IMR-90 (cell line): ENCODE results near the gene ERGIC1. TPM values are rescaled to one million over a fixed set of nuclear protein-coding genes. Genes with fewer than 3 reads are reported as not detected.

Experiments
- ATAC-seq: fragments of 200-7000 bp; cut with Tn5 transposase; 2 replicates; pipeline ENCODE4 v1.9.1; 2020; ENCODE audit warnings: low read depth, mild to moderate bottlenecking, moderate library complexity
- BruUV-seq: library from RNA; stranded (reverse); fragments of 400-500 nt; replicated peaks from 2 replicates; lab custom pipeline; 2021; lab: Mats Ljungman, UMichigan
- CTCF ChIA-PET: fragments of 300-600 bp; formaldehyde crosslinking; extraction: SDS; loops from one replicate; lab custom pipeline; 2021; ENCODE audit warnings: antibody characterized with exemption; lab: Yijun Ruan, JAX
- POLR2A ChIA-PET: fragments of 300-600 bp; sonication (Branson Sonifier 250); formaldehyde crosslinking; loops from one replicate; lab custom pipeline; 2022; ENCODE audit warnings: antibody characterized with exemption; ENCODE audit not compliant: unreplicated experiment; lab: Charles Lee
- DNase-seq: peaks from one replicate; pipeline ENCODE4 v3.0.0; 2013
- H2AFZ ChIP-seq: replicated peaks from 2 replicates; pipeline ENCODE3; 2013; ENCODE audit warnings: low read length, mild to moderate bottlenecking; ENCODE audit not compliant: poor library complexity
- H2AK5ac ChIP-seq: 2 replicates; pipeline ENCODE4 v1.6.1; 2013; ENCODE audit warnings: low read depth, low read length, inconsistent platforms
- H2AK9ac ChIP-seq: replicated peaks from 2 replicates; pipeline ENCODE3; 2013; ENCODE audit warnings: mild to moderate bottlenecking, low read depth, low read length, moderate library complexity; ENCODE audit not compliant: poor library complexity
- H2BK120ac ChIP-seq: 2 replicates; pipeline ENCODE4 v1.6.1; 2013; ENCODE audit warnings: low read depth, low read length, inconsistent platforms
- H2BK15ac ChIP-seq: 3 replicates; pipeline ENCODE4 v1.6.1; 2013; ENCODE audit warnings: low read depth, low read length, inconsistent platforms
- H2BK20ac ChIP-seq: 2 replicates; pipeline ENCODE4 v1.6.1; 2013; ENCODE audit warnings: low read depth, mild to moderate bottlenecking, inconsistent platforms, low read length, moderate library complexity
- H2BK5ac ChIP-seq: 2 replicates; pipeline ENCODE4 v1.6.1; 2013; ENCODE audit warnings: mild to moderate bottlenecking, low read depth, low read length, inconsistent platforms; ENCODE audit not compliant: poor library complexity, severe bottlenecking
- H3K14ac ChIP-seq: replicated peaks from 2 replicates; pipeline ENCODE4 v1.6.1; 2013; ENCODE audit warnings: low read depth, low read length, inconsistent platforms
- H3K18ac ChIP-seq: 2 replicates; pipeline ENCODE4 v1.6.1; 2013; ENCODE audit warnings: low read depth, low read length, control low read depth
- H3K23ac ChIP-seq: 2 replicates; pipeline ENCODE4 v1.6.1; 2013; ENCODE audit warnings: low read depth, low read length, inconsistent platforms
- H3K27ac ChIP-seq: 2 replicates; pipeline ENCODE4 v1.5.1; 2013; ENCODE audit warnings: mild to moderate bottlenecking, control low read depth, low read length; ENCODE audit not compliant: insufficient read depth
- H3K27me3 ChIP-seq: 2 replicates; pipeline ENCODE4 v1.6.1; 2013; ENCODE audit warnings: low read length; ENCODE audit not compliant: control insufficient read depth, insufficient read depth
- H3K36me3 ChIP-seq: 2 replicates; pipeline ENCODE4 v1.6.1; 2013; ENCODE audit warnings: low read length, mixed read lengths; ENCODE audit not compliant: control insufficient read depth, insufficient read depth
- H3K4ac ChIP-seq: 2 replicates; pipeline ENCODE4 v1.6.1; 2013; ENCODE audit warnings: low read depth, low read length, inconsistent platforms
- H3K4me1 ChIP-seq: 2 replicates; pipeline ENCODE4 v1.6.1; 2013; ENCODE audit warnings: low read length, mixed read lengths; ENCODE audit not compliant: control insufficient read depth, insufficient read depth
- H3K4me2 ChIP-seq: 2 replicates; pipeline ENCODE4 v1.6.1; 2013; ENCODE audit warnings: low read depth, mild to moderate bottlenecking, control low read depth, low read length, moderate library complexity
- H3K4me3 ChIP-seq: 2 replicates; pipeline ENCODE4 v1.5.1; 2013; ENCODE audit warnings: low read depth, mild to moderate bottlenecking, control low read depth, low read length, moderate library complexity; ENCODE audit not compliant: insufficient read depth
- H3K56ac ChIP-seq: 2 replicates; pipeline ENCODE4 v1.6.1; 2013; ENCODE audit warnings: low read length, inconsistent platforms; ENCODE audit not compliant: insufficient read depth; ENCODE audit errors: extremely low read depth
- H3K79me1 ChIP-seq, 2 experiments: 2 replicates each; pipeline ENCODE4 v1.6.1; 2013; ENCODE audit warnings: low read length in 2 of 2, inconsistent platforms in 1 of 2, low read depth in 1 of 2
- H3K9ac ChIP-seq: 2 replicates; pipeline ENCODE4 v1.6.1; 2013; ENCODE audit warnings: low read depth, low read length, control low read depth
- H3K9me1 ChIP-seq: 2 replicates; pipeline ENCODE4 v1.6.1; 2013; ENCODE audit warnings: low read length, inconsistent platforms; ENCODE audit not compliant: insufficient read depth
- H3K9me3 ChIP-seq: 2 replicates; pipeline ENCODE4 v1.6.1; 2013; ENCODE audit warnings: low read length; ENCODE audit not compliant: control insufficient read depth, insufficient read depth
- H4K20me1 ChIP-seq: 2 replicates; pipeline ENCODE4 v1.6.1; 2013; ENCODE audit warnings: low read length, inconsistent platforms; ENCODE audit not compliant: insufficient read depth
- H4K5ac ChIP-seq: 2 replicates; pipeline ENCODE4 v1.6.1; 2013; ENCODE audit warnings: mild to moderate bottlenecking, low read depth, low read length, control low read depth
- H4K8ac ChIP-seq, 2 experiments: 2 replicates each; pipeline ENCODE4 v1.6.1; 2013; ENCODE audit warnings: low read depth in 2 of 2, low read length in 2 of 2, control low read depth in 1 of 2, inconsistent platforms in 1 of 2
- H4K91ac ChIP-seq: 2 replicates; pipeline ENCODE4 v1.6.1; 2013; ENCODE audit warnings: low read depth, low read length, inconsistent platforms; ENCODE audit not compliant: insufficient read depth
- BHLHE40 ChIP-seq: fragments of 150-350 bp; IDR thresholded peaks from 2 replicates; pipeline ENCODE4 v1.6.1; 2016; ENCODE audit warnings: mild to moderate bottlenecking, low read depth, low read length
- CEBPB ChIP-seq: IDR thresholded peaks from 2 replicates; pipeline ENCODE4 v1.6.1; 2012; ENCODE audit warnings: low read depth, low read length, improper control_type of control experiment
- CHD1 ChIP-seq: IDR thresholded peaks from 2 replicates; pipeline ENCODE4 v1.6.1; 2012; ENCODE audit warnings: low read depth, low read length, improper control_type of control experiment
- MXI1 ChIP-seq: IDR thresholded peaks from 2 replicates; pipeline ENCODE4 v1.6.1; 2012; ENCODE audit warnings: low read depth, mild to moderate bottlenecking, low read length, moderate library complexity, borderline replicate concordance
- POLR2A ChIP-seq: IDR thresholded peaks from 2 replicates; pipeline ENCODE4 v1.6.1; 2012; ENCODE audit warnings: mild to moderate bottlenecking, low read depth, low read length
- RCOR1 ChIP-seq: IDR thresholded peaks from 2 replicates; pipeline ENCODE4 v1.6.1; 2012; ENCODE audit warnings: mild to moderate bottlenecking, low read length, improper control_type of control experiment; ENCODE audit not compliant: insufficient replicate concordance
- RFX5 ChIP-seq: IDR thresholded peaks from 2 replicates; pipeline ENCODE4 v1.8.0; 2012; ENCODE audit warnings: low read depth, mild to moderate bottlenecking, low read length, moderate library complexity
- WGBS, 2 experiments: methylation state at CpG; one replicate each; pipeline versions ENCODE4 v1.1.5 to v1.1.7; 2013; ENCODE audit warnings: missing lambda C conversion rate in 2 of 2; ENCODE audit not compliant: insufficient read length in 1 of 2; ENCODE audit errors: extremely low coverage in 2 of 2; 5-methylcytosine and 5-hydroxymethylcytosine counted together
- dilution Hi-C: fragments of 300-500 bp; cut with HindIII; formaldehyde crosslinking; loops from one replicate; pipeline ENCODE4 v1.14.3; 2018; ENCODE audit warnings: low sequenced_read_pairs; ENCODE audit not compliant: unreplicated experiment
- in situ Hi-C: fragments of 300-500 bp; cut with MboI; formaldehyde crosslinking; loops from 3 replicates; pipeline ENCODE4 v1.14.3; 2019; ENCODE audit warnings: low sequenced_read_pairs, inconsistent platforms, mixed read lengths
- intact Hi-C: fragments of 100-400 bp; cut with micrococcal nuclease; formaldehyde crosslinking; loops from 2 replicates; pipeline ENCODE4 v1.10.0; 2022
- polyA plus RNA-seq, 3 experiments: library from polyadenylated mRNA; depleted of rRNA; stranded (reverse); fragments of >200 nt; gene quantifications; 2 replicates each; pipeline ENCODE4 v1.2.3, GENCODE V29; 2012; ENCODE audit warnings: low replicate concordance in 1 of 3
- total RNA-seq: library from RNA; depleted of rRNA; stranded (reverse); fragments of >200 nt; gene quantifications from 2 replicates; pipeline ENCODE4 v1.2.3, GENCODE V29; 2012
- TF ChIP-seq, protein P1 (sequence below): conservative IDR thresholded peaks from 2 replicates; pipeline ENCODE4 v1.5.1; 2012; ENCODE audit warnings: mild to moderate bottlenecking, low read depth, low read length, improper control_type of control experiment

ERGIC1 gene
- total and polyA plus RNA-seq, 2 of the 4 experiments (the other 2 are of a cell fraction), result 134 to 192 TPM

DNA sequence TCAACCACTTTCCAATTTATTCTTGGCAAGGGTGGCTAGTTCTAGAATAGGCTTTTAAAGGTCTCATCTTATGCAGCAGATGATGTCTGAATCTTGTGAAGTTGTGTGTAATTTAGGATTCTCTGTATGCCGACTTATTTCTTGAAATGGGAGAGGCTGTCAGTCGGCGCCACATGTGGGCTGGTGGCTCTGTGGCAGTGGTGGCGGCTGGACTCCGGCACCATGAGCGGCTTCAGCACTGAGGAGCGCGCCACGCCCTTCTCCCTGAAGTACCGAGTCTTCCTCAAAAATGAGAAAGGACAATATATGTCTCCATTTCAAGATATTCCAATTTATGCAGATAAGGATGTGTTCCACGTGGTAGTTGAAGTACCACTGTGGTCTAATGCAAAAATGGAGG is 141.2 kb downstream of the ERGIC1 start:
- no peak overlapping the region for H2BK20ac ChIP-seq
- no peak overlapping the region for H4K91ac ChIP-seq
- no peak overlapping the region for H3K9ac ChIP-seq
- no peaks in the 10 kb centered on the region; the same call in 1 of the 2 replicates for H3K9me1 ChIP-seq
- ATAC-seq (no peak), DNase-seq (no peak)
- H3K23ac ChIP-seq, result no peak overlapping the region
- 94% methylated on average over 3 of the region's 11 CpGs; no CpG with 5 or more reads in 1 of the 2 experiments for WGBS, 2 experiments
- no peaks in the 10 kb centered on the region for H3K36me3 ChIP-seq
- BruUV-seq, result no TSS peak
- H3K56ac ChIP-seq, result no peak overlapping the region
- H2AFZ ChIP-seq, result no peak overlapping the region
- no peak overlapping the region for H4K5ac ChIP-seq
- H2AK9ac ChIP-seq, result no peak overlapping the region
- no peak overlapping the region for H3K27ac ChIP-seq
- no peaks in the 10 kb centered on the region for H3K79me1 ChIP-seq
- no peak overlapping the region for H2BK120ac ChIP-seq
- no peak overlapping the region for H3K18ac ChIP-seq
- dilution Hi-C loops, result no loop called here
- H3K27me3 ChIP-seq, result no peaks in the 10 kb centered on the region
- in situ Hi-C loops, result no loop called here
- no peak overlapping the region for H3K4me3 ChIP-seq
- H4K8ac ChIP-seq, result no peak overlapping the region
- H3K4me1 ChIP-seq, result peaks cover 1% of the 10 kb centered on the region; the same call in 1 of the 2 replicates
- H2BK15ac ChIP-seq, result no peak overlapping the region
- H2BK5ac ChIP-seq, result no peak overlapping the region
- TF ChIP-seq, protein P1, sequence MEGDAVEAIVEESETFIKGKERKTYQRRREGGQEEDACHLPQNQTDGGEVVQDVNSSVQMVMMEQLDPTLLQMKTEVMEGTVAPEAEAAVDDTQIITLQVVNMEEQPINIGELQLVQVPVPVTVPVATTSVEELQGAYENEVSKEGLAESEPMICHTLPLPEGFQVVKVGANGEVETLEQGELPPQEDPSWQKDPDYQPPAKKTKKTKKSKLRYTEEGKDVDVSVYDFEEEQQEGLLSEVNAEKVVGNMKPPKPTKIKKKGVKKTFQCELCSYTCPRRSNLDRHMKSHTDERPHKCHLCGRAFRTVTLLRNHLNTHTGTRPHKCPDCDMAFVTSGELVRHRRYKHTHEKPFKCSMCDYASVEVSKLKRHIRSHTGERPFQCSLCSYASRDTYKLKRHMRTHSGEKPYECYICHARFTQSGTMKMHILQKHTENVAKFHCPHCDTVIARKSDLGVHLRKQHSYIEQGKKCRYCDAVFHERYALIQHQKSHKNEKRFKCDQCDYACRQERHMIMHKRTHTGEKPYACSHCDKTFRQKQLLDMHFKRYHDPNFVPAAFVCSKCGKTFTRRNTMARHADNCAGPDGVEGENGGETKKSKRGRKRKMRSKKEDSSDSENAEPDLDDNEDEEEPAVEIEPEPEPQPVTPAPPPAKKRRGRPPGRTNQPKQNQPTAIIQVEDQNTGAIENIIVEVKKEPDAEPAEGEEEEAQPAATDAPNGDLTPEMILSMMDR, result no peak
- TF ChIP-seq MXI1 (no peak), CHD1 (no peak), RFX5 (no peak), CEBPB (no peak), RCOR1 (no peak), BHLHE40 (no peak), POLR2A (no peak)
- H3K4me2 ChIP-seq, result no peak overlapping the region
- no peaks in the 10 kb centered on the region for H4K20me1 ChIP-seq
- CTCF ChIA-PET, result no interaction called here
- no peaks in the 10 kb centered on the region for H3K9me3 ChIP-seq
- intact Hi-C loops, result loop anchor here (5.0 kb wide), 1 partner anchor 268 kb away; no protein-coding TSS in a partner anchor
- POLR2A ChIA-PET, result no interaction called here
- H2AK5ac ChIP-seq, result no peak overlapping the region
- H3K4ac ChIP-seq, result no peak overlapping the region
- H3K14ac ChIP-seq, result no peak overlapping the region
